H9 (cell line): ENCODE results near the gene ZBP1. TPM values are rescaled to one million over a fixed set of nuclear protein-coding genes. Genes with fewer than 3 reads are reported as not detected.
A peak's percentile ranks its signal among the peaks of the same experiment; 100 is the strongest.

Source experiments
- DNase-seq: peaks from one replicate; pipeline ENCODE4 v3.0.0-alpha.2; 2017
- H2AFZ ChIP-seq: one replicate; pipeline ENCODE4 v1.6.1; 2013; ENCODE audit warnings: mild to moderate bottlenecking, low read length, control low read depth, moderate library complexity
- H2AK5ac ChIP-seq: 2 replicates; pipeline ENCODE4 v1.6.1; 2013; ENCODE audit warnings: low read length, control low read depth, mixed read lengths; ENCODE audit not compliant: insufficient read length
- H2BK120ac ChIP-seq: one replicate; pipeline ENCODE4 v1.6.1; 2013; ENCODE audit warnings: low read depth, mild to moderate bottlenecking, low read length, control low read depth, inconsistent platforms; ENCODE audit not compliant: poor library complexity, severe bottlenecking
- H2BK12ac ChIP-seq: 2 replicates; pipeline ENCODE4 v1.6.1; 2013; ENCODE audit warnings: low read length, control low read depth, mixed read lengths, low read depth; ENCODE audit not compliant: insufficient read length
- H2BK15ac ChIP-seq: 2 replicates; pipeline ENCODE4 v1.6.1; 2013; ENCODE audit warnings: low read depth, low read length, control low read depth
- H2BK20ac ChIP-seq: one replicate; pipeline ENCODE4 v1.6.1; 2013; ENCODE audit warnings: low read depth, mild to moderate bottlenecking, low read length, control low read depth, inconsistent platforms; ENCODE audit not compliant: poor library complexity, severe bottlenecking
- H2BK5ac ChIP-seq: 2 replicates; pipeline ENCODE4 v1.6.1; 2013; ENCODE audit warnings: low read length, control low read depth, mixed read lengths; ENCODE audit not compliant: insufficient read length
- H3K14ac ChIP-seq: 2 replicates; pipeline ENCODE4 v1.6.1; 2013; ENCODE audit warnings: low read length, control low read depth; ENCODE audit not compliant: insufficient read depth
- H3K18ac ChIP-seq: 2 replicates; pipeline ENCODE4 v1.6.1; 2013; ENCODE audit warnings: low read depth, mild to moderate bottlenecking, mixed read lengths, low read length, control low read depth; ENCODE audit not compliant: insufficient read length
- H3K23ac ChIP-seq: 2 replicates; pipeline ENCODE4 v1.6.1; 2013; ENCODE audit warnings: low read length, control low read depth, mixed read lengths, low read depth; ENCODE audit not compliant: insufficient read length
- H3K23me2 ChIP-seq: 2 replicates; pipeline ENCODE4 v1.6.1; 2013; ENCODE audit warnings: low read depth, mild to moderate bottlenecking, mixed read lengths, low read length, control low read depth; ENCODE audit not compliant: insufficient read length, poor library complexity, severe bottlenecking
- H3K27ac ChIP-seq: 2 replicates; pipeline ENCODE4 v1.5.1; 2013; ENCODE audit warnings: low read length, control low read depth, mixed read lengths, low read depth; ENCODE audit not compliant: insufficient read length
- H3K27me3 ChIP-seq: 2 replicates; pipeline ENCODE4 v1.6.1; 2013; ENCODE audit warnings: low read length, control low read depth, inconsistent platforms; ENCODE audit not compliant: insufficient read depth
- H3K4ac ChIP-seq: 2 replicates; pipeline ENCODE4 v1.6.1; 2013; ENCODE audit warnings: low read depth, mild to moderate bottlenecking, control low read depth, inconsistent platforms, low read length, moderate library complexity
- H3K4me1 ChIP-seq: 2 replicates; pipeline ENCODE4 v1.6.1; 2013; ENCODE audit warnings: low read length, control low read depth, inconsistent platforms; ENCODE audit not compliant: insufficient read depth
- H3K4me2 ChIP-seq: 2 replicates; pipeline ENCODE4 v1.6.1; 2013; ENCODE audit warnings: low read length, control low read depth, mixed read lengths; ENCODE audit not compliant: insufficient read length, insufficient read depth
- H3K56ac ChIP-seq: 2 replicates; pipeline ENCODE4 v1.6.1; 2013; ENCODE audit warnings: low read depth, mild to moderate bottlenecking, mixed read lengths, low read length, control low read depth; ENCODE audit not compliant: insufficient read length
- H3K79me1 ChIP-seq: 2 replicates; pipeline ENCODE4 v1.6.1; 2013; ENCODE audit warnings: low read depth, mild to moderate bottlenecking, moderate library complexity, low read length, control low read depth, inconsistent platforms; ENCODE audit not compliant: insufficient read depth, poor library complexity, severe bottlenecking
- H3K79me2 ChIP-seq: 2 replicates; pipeline ENCODE4 v1.6.1; 2013; ENCODE audit warnings: low read length, control low read depth, inconsistent platforms; ENCODE audit not compliant: insufficient read depth
- H3K9ac ChIP-seq: 2 replicates; pipeline ENCODE4 v1.6.1; 2013; ENCODE audit warnings: low read length, control low read depth, mixed read lengths; ENCODE audit not compliant: insufficient read length; ENCODE audit errors: extremely low read depth
- H3K9me3 ChIP-seq: one replicate; pipeline ENCODE4 v1.6.1; 2013; ENCODE audit warnings: low read depth, low read length, inconsistent platforms; ENCODE audit not compliant: control insufficient read depth
- H3T11ph ChIP-seq: one replicate; pipeline ENCODE4 v1.6.1; 2013; ENCODE audit warnings: mild to moderate bottlenecking, low read length, control low read depth, inconsistent platforms
- H4K20me1 ChIP-seq: one replicate; pipeline ENCODE4 v1.6.1; 2013; ENCODE audit not compliant: control insufficient read depth, insufficient read length, insufficient read depth
- H4K5ac ChIP-seq: 2 replicates; pipeline ENCODE4 v1.6.1; 2013; ENCODE audit warnings: low read depth, mild to moderate bottlenecking, mixed read lengths, low read length, control low read depth; ENCODE audit not compliant: insufficient read length
- H4K8ac ChIP-seq: replicated peaks from 2 replicates; pipeline ENCODE4 v1.6.1; 2013; ENCODE audit warnings: low read length, control low read depth, mixed read lengths, low read depth; ENCODE audit not compliant: insufficient read length
- H4K91ac ChIP-seq: 2 replicates; pipeline ENCODE4 v1.6.1; 2013; ENCODE audit warnings: low read depth, mild to moderate bottlenecking, moderate library complexity, mixed read lengths, low read length, control low read depth; ENCODE audit not compliant: insufficient read length
- H3K27ac Mint-ChIP-seq, 3 experiments: 2 replicates in 2 of 3; 3 replicates in 1 of 3; pipeline ENCODE4 v1.8.0; 2020 to 2021; ENCODE audit warnings: mixed read lengths in 3 of 3, mild to moderate bottlenecking in 1 of 3, moderate library complexity in 1 of 3
- H3K27me3 Mint-ChIP-seq: 2 replicates; pipeline ENCODE4 v1.8.0; 2021; ENCODE audit warnings: low read depth, mild to moderate bottlenecking, moderate library complexity, mixed read lengths
- H3K36me3 Mint-ChIP-seq, 3 experiments: 2 replicates in 2 of 3; 3 replicates in 1 of 3; pipeline ENCODE4 v1.8.0; 2020 to 2021; ENCODE audit warnings: low read depth in 3 of 3, mixed read lengths in 3 of 3; ENCODE audit not compliant: insufficient read depth in 1 of 3
- H3K4me1 Mint-ChIP-seq, 2 experiments: 2 replicates each; pipeline ENCODE4 v1.8.0; 2020; ENCODE audit warnings: mixed read lengths in 2 of 2
- H3K4me3 Mint-ChIP-seq, 2 experiments: 2 replicates in 1 of 2; 3 replicates in 1 of 2; pipeline ENCODE4 v1.8.0; 2020 to 2021; ENCODE audit warnings: mild to moderate bottlenecking in 2 of 2, mixed read lengths in 2 of 2, moderate library complexity in 1 of 2
- H3K9me3 Mint-ChIP-seq, 2 experiments: 2 replicates in 1 of 2; 3 replicates in 1 of 2; pipeline ENCODE4 v1.8.0; 2020; ENCODE audit warnings: mild to moderate bottlenecking in 2 of 2, mixed read lengths in 2 of 2, moderate library complexity in 1 of 2
- WGBS: extraction: QIAGEN DNeasy Blood & Tissue Kit; methylation state at CpG from one replicate; pipeline ENCODE4 v1.1.7; 2013; ENCODE audit warnings: missing lambda C conversion rate, low lambda C conversion rate, mixed read lengths; ENCODE audit not compliant: insufficient read length; ENCODE audit errors: extremely low coverage; 5-methylcytosine and 5-hydroxymethylcytosine counted together
- total RNA-seq: library from RNA; stranded (reverse); gene quantifications from 2 replicates; pipeline ENCODE4 v1.2.1, GENCODE V29; 2021
- TF ChIP-seq, protein P1 (sequence below): fragments of 200-600 bp; sonication (generic); conservative IDR thresholded peaks from 3 replicates; pipeline ENCODE4 v1.8.0; 2021; ENCODE audit warnings: antibody characterized with exemption, mild to moderate bottlenecking

The ZBP1 gene
- total RNA-seq, 1 experiment from 2014 or later, result not detected

DNA sequence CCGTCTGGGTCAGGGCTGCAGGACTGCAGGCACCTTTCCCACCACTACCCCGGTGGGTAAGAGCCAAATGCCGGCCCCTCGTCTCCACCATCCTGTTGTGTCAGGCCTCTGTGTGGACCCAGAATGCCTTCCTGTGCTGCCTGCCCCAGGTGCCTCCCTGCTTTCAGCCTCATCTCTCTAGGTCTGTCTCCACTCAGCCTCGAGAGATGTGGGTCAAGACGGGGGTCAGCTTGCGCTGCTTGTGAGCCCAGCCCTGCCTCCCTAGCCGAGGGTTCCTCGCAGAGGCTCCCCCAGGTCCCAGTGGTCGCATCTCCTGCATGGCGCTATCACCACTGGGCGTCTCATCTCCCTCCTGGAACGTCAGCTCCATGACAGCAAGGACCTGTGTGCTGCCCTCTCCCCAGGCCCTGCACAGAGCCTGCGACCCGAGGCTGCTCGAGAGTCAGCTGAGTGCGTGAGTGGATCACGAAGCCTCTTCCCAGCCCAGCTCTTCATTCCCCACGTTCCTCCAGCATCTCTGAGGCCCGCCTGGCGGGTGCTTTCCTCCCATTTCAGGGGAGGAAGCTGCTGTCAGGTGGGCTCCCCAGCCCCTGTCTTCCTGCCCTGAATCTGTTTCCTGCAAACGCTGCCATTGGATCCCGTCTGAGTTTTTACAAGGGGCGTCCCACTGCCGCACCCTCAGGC, 38.7 kb upstream of the ZBP1 start:
- no peaks in the 10 kb centered on the region for H3K9me3 Mint-ChIP-seq
- no peak overlapping the region for H3K4ac ChIP-seq
- H3K4me1 Mint-ChIP-seq, result peaks cover 30 to 32% of the 10 kb centered on the region in 2 experiments
- no peak overlapping the region for H3K4me2 ChIP-seq
- peaks cover 4% of the 10 kb centered on the region; the same call in 1 of the 2 replicates for H3K79me2 ChIP-seq
- peak; percentile 21 for DNase-seq
- H2AFZ ChIP-seq, result no peak overlapping the region
- no peak overlapping the region for H2BK120ac ChIP-seq
- no peak overlapping the region for H3K18ac ChIP-seq
- peak overlapping the region in 1 of 3 experiments; percentile 86; a peak in 3 of 7 replicates for H3K27ac Mint-ChIP-seq
- H2BK5ac ChIP-seq, result no peak overlapping the region
- no peak overlapping the region for H3K23ac ChIP-seq
- H3K14ac ChIP-seq, result no peak overlapping the region
- no peak overlapping the region for H2BK12ac ChIP-seq
- no peak overlapping the region for H3K27ac ChIP-seq
- no peaks in the 10 kb centered on the region for H4K20me1 ChIP-seq
- no peak overlapping the region for H3K9ac ChIP-seq
- no peaks in the 10 kb centered on the region for H3K23me2 ChIP-seq
- H4K5ac ChIP-seq, result no peak overlapping the region
- H3K27me3 ChIP-seq, result no peaks in the 10 kb centered on the region
- no peaks in the 10 kb centered on the region for H3K4me1 ChIP-seq
- H4K8ac ChIP-seq, result no peak overlapping the region
- H3K79me1 ChIP-seq, result no peaks in the 10 kb centered on the region
- no peak overlapping the region for H4K91ac ChIP-seq
- H3T11ph ChIP-seq, result no peak overlapping the region
- no peak overlapping the region for H3K4me3 Mint-ChIP-seq
- H2BK20ac ChIP-seq, result no peak overlapping the region
- H3K36me3 Mint-ChIP-seq, result peaks cover 14 to 28% (median 22%) of the 10 kb centered on the region in 3 experiments
- H2BK15ac ChIP-seq, result no peak overlapping the region
- no CpG with 5 or more reads among the region's 25 CpGs for WGBS
- H3K9me3 ChIP-seq, result no peaks in the 10 kb centered on the region
- no peak overlapping the region for H3K56ac ChIP-seq
- H2AK5ac ChIP-seq, result no peak overlapping the region
- no peaks in the 10 kb centered on the region for H3K27me3 Mint-ChIP-seq
- TF ChIP-seq, protein P1, sequence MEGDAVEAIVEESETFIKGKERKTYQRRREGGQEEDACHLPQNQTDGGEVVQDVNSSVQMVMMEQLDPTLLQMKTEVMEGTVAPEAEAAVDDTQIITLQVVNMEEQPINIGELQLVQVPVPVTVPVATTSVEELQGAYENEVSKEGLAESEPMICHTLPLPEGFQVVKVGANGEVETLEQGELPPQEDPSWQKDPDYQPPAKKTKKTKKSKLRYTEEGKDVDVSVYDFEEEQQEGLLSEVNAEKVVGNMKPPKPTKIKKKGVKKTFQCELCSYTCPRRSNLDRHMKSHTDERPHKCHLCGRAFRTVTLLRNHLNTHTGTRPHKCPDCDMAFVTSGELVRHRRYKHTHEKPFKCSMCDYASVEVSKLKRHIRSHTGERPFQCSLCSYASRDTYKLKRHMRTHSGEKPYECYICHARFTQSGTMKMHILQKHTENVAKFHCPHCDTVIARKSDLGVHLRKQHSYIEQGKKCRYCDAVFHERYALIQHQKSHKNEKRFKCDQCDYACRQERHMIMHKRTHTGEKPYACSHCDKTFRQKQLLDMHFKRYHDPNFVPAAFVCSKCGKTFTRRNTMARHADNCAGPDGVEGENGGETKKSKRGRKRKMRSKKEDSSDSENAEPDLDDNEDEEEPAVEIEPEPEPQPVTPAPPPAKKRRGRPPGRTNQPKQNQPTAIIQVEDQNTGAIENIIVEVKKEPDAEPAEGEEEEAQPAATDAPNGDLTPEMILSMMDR, result no peak
